K562 (cell line): ENCODE results near the gene TUFM. TPM values are rescaled to one million over a fixed set of nuclear protein-coding genes. Genes with fewer than 3 reads are reported as not detected.

Experiments used
- ATAC-seq: fragments of 200-7000 bp; cut with Tn5 transposase; 3 replicates; pipeline ENCODE4 v1.9.1; 2020; ENCODE audit warnings: moderate library complexity
- BruUV-seq: library from RNA; stranded (reverse); fragments of 400-500 nt; replicated peaks from 2 replicates; lab custom pipeline; 2021; lab: Mats Ljungman, UMichigan
- CTCF ChIA-PET: fragments of 300-600 bp; formaldehyde crosslinking; extraction: SDS; loops from one replicate; lab custom pipeline; 2021; ENCODE audit warnings: low intra/inter-chr PET ratio; lab: Yijun Ruan, JAX
- POLR2A ChIA-PET: fragments of 300-600, 350-650 bp; sonication (Branson Sonifier 250); formaldehyde crosslinking; extraction: SDS; loops from one replicate; lab custom pipeline; 2021; ENCODE audit warnings: antibody characterized with exemption, inconsistent platforms; lab: Yijun Ruan, JAX
- DNase-seq, 4 experiments: peaks; one replicate each; pipeline versions ENCODE4 v3.0.0 to v3.0.0-alpha.2; 2011 to 2018; ENCODE audit warnings: low spot score in 3 of 4, mixed read lengths in 3 of 4; ENCODE audit errors: extremely low read depth in 1 of 4
- FAIRE-seq: peaks from 2 replicates; lab custom pipeline; 2011; peaks lifted over from hg19 to GRCh38; lab: Jason Lieb, UNC
- H2AFZ ChIP-seq: 2 replicates; pipeline ENCODE4 v1.6.0; 2011; ENCODE audit warnings: low read depth, low read length, control low read depth, inconsistent platforms
- H3K27ac ChIP-seq: fragments of 200-600 bp; 3 replicates; pipeline ENCODE4 v1.8.0; 2011; ENCODE audit warnings: low read depth, mild to moderate bottlenecking, control low read depth, inconsistent platforms, low read length, moderate library complexity, mixed read lengths; ENCODE audit errors: extremely low read depth
- H3K27me3 ChIP-seq, 2 experiments: fragments of 300-600 bp in 1 of 2; 2 replicates in 1 of 2; 3 replicates in 1 of 2; pipeline versions ENCODE4 v1.6.0 to v1.8.0; 2011; ENCODE audit warnings: inconsistent platforms in 2 of 2, low read length in 2 of 2, mild to moderate bottlenecking in 1 of 2, mixed read lengths in 1 of 2, moderate library complexity in 1 of 2; ENCODE audit not compliant: control insufficient read depth in 2 of 2, insufficient read depth in 2 of 2
- H3K36me3 ChIP-seq: fragments of 300-600 bp; 3 replicates; pipeline ENCODE4 v1.8.0; 2011; ENCODE audit warnings: mild to moderate bottlenecking, low read length, inconsistent platforms; ENCODE audit not compliant: control insufficient read depth, insufficient read depth
- H3K4me1 ChIP-seq, 2 experiments: fragments of 200-600 bp in 1 of 2; replicated peaks in 1 of 2; 2 replicates in 1 of 2; 3 replicates in 1 of 2; pipeline versions ENCODE4 v1.5.1 to v1.8.0; 2011; ENCODE audit warnings: inconsistent platforms in 2 of 2, low read length in 2 of 2, mild to moderate bottlenecking in 1 of 2, mixed read lengths in 1 of 2, moderate library complexity in 1 of 2; ENCODE audit not compliant: control insufficient read depth in 2 of 2, insufficient read depth in 2 of 2
- H3K4me2 ChIP-seq: 2 replicates; pipeline ENCODE4 v1.6.1; 2011; ENCODE audit warnings: low read length, control low read depth, inconsistent platforms, mixed read lengths; ENCODE audit not compliant: insufficient read depth
- H3K4me3 ChIP-seq: fragments of 200-600 bp; sonication (generic), shearing (Covaris generic); 2 replicates; pipeline ENCODE4 v1.5.1; 2016; ENCODE audit warnings: control low read depth, inconsistent platforms
- H3K79me2 ChIP-seq: fragments of 200-600 bp; 3 replicates; pipeline ENCODE4 v1.8.0; 2011; ENCODE audit warnings: low read length, inconsistent platforms; ENCODE audit not compliant: control insufficient read depth, insufficient read depth
- H3K9ac ChIP-seq, 2 experiments: 2 replicates each; pipeline versions ENCODE4 v1.6.0 to v1.6.1; 2011; ENCODE audit warnings: low read depth in 2 of 2, low read length in 2 of 2, control low read depth in 1 of 2, inconsistent platforms in 1 of 2, mild to moderate bottlenecking in 1 of 2, mixed read lengths in 1 of 2; ENCODE audit not compliant: insufficient read depth in 1 of 2
- H3K9me1 ChIP-seq: one replicate; pipeline ENCODE4 v1.6.0; 2011; ENCODE audit warnings: inconsistent platforms, mild to moderate bottlenecking, low read length, moderate library complexity; ENCODE audit not compliant: control insufficient read depth, insufficient read depth
- H3K9me3 ChIP-seq: replicated peaks from 2 replicates; pipeline ENCODE4 v1.5.1; 2011; ENCODE audit warnings: low read depth, low read length, inconsistent platforms; ENCODE audit not compliant: control insufficient read depth, insufficient read depth
- H4K20me1 ChIP-seq: replicated peaks from 2 replicates; pipeline ENCODE4 v1.6.1; 2011; ENCODE audit warnings: low read length, inconsistent platforms, mixed read lengths; ENCODE audit not compliant: control insufficient read depth, insufficient read depth
- ATF1 ChIP-seq, 2 experiments: fragments of 450-650 bp in 1 of 2; IDR thresholded peaks; 2 replicates each; pipeline ENCODE4 v1.6.1; 2016; ENCODE audit warnings: missing compliant biosample characterization in 1 of 2, missing genetic modification characterization in 1 of 2
- CEBPG ChIP-seq, 3 experiments: fragments of 200-800 bp in 1 of 3; sonication (Bioruptor generic) in 1 of 3; sonication (generic) in 1 of 3; formaldehyde crosslinking in 1 of 3; IDR thresholded peaks in 2 of 3; conservative IDR thresholded peaks in 1 of 3; 2 replicates each; pipeline versions ENCODE4 v1.6.1 to v1.8.0; 2016 to 2022; ENCODE audit warnings: missing compliant biosample characterization in 2 of 3, missing genetic modification characterization in 2 of 3, mild to moderate bottlenecking in 1 of 3, missing genetic modification reagents in 1 of 3
- E2F4 ChIP-seq: sonication (generic); formaldehyde crosslinking; IDR thresholded peaks from 2 replicates; pipeline ENCODE4 v1.8.0; 2022; ENCODE audit warnings: mild to moderate bottlenecking, low read depth, missing genetic modification reagents
- HDAC1 ChIP-seq, 2 experiments: fragments of 450-650 bp; IDR thresholded peaks; 2 replicates each; pipeline ENCODE4 v1.6.1; 2016 to 2017; ENCODE audit warnings: inconsistent platforms in 1 of 2, mild to moderate bottlenecking in 1 of 2, moderate library complexity in 1 of 2
- IRF1 ChIP-seq: sonication (generic); formaldehyde crosslinking; IDR thresholded peaks from 2 replicates; pipeline ENCODE4 v1.8.0; 2022; ENCODE audit warnings: missing genetic modification reagents, mild to moderate bottlenecking, borderline replicate concordance
- KDM1A ChIP-seq, 2 experiments: fragments of 450-650 bp; IDR thresholded peaks; 2 replicates each; pipeline ENCODE4 v1.6.1; 2016; ENCODE audit warnings: mild to moderate bottlenecking in 2 of 2
- POLR2AphosphoS2 ChIP-seq: IDR thresholded peaks from 2 replicates; pipeline ENCODE4 v1.6.1; 2012; ENCODE audit warnings: low read length, improper control_type of control experiment
- SAFB ChIP-seq: fragments of 200-400 bp; formaldehyde crosslinking; IDR thresholded peaks from 2 replicates; pipeline ENCODE4 v1.6.1; 2017; ENCODE audit warnings: low read depth, low read length, borderline replicate concordance
- SAP30 ChIP-seq: fragments of 200-600 bp; sonication (generic); IDR thresholded peaks from 2 replicates; pipeline ENCODE4 v1.6.1; 2012; ENCODE audit warnings: borderline replicate concordance, low read depth, mild to moderate bottlenecking, moderate library complexity, low read length, control low read depth, inconsistent platforms; ENCODE audit not compliant: insufficient read depth, poor library complexity, severe bottlenecking
- TBP ChIP-seq: optimal IDR thresholded peaks from 2 replicates; pipeline ENCODE3; 2011; ENCODE audit warnings: low read depth, low read length, improper control_type of control experiment
- TCF7 ChIP-seq: sonication (generic); IDR thresholded peaks from 2 replicates; pipeline ENCODE4 v1.6.1; 2016; ENCODE audit warnings: antibody characterized with exemption, borderline replicate concordance
- TOE1 ChIP-seq, 2 experiments: fragments of 450-650 bp in 1 of 2; sonication (generic) in 1 of 2; formaldehyde crosslinking in 1 of 2; IDR thresholded peaks; 2 replicates each; pipeline versions ENCODE4 v1.7.1 to v1.8.0; 2016 to 2022; ENCODE audit warnings: borderline replicate concordance in 2 of 2, mild to moderate bottlenecking in 2 of 2, antibody characterized with exemption in 1 of 2, inconsistent platforms in 1 of 2, low read depth in 1 of 2, missing genetic modification reagents in 1 of 2, moderate library complexity in 1 of 2
- ZNF197 ChIP-seq: fragments of 200-800 bp; sonication (Bioruptor generic); IDR thresholded peaks from 2 replicates; pipeline ENCODE4 v1.6.1; 2016; ENCODE audit warnings: low read depth, missing genetic modification characterization, missing compliant biosample characterization
- ZNF212 ChIP-seq: fragments of 450-650 bp; formaldehyde crosslinking; IDR thresholded peaks from 2 replicates; pipeline ENCODE4 v1.4.0; 2020; ENCODE audit warnings: mild to moderate bottlenecking
- WGBS: fragments of 100-300 bp; shearing (Covaris generic); methylation state at CpG from one replicate; pipeline ENCODE4 v1.1.6; 2016; ENCODE audit warnings: low coverage, mixed read lengths; ENCODE audit not compliant: insufficient coverage; ENCODE audit errors: missing lambda C conversion rate; 5-methylcytosine and 5-hydroxymethylcytosine counted together
- in situ Hi-C: fragments of 300-500 bp; cut with MboI; formaldehyde crosslinking; loops from 4 replicates; pipeline ENCODE4 v1.15.0; 2018; ENCODE audit warnings: inconsistent platforms, mixed read lengths
- intact Hi-C: fragments of 100-400 bp; cut with micrococcal nuclease; formaldehyde crosslinking; loops from 2 replicates; pipeline ENCODE4 v1.14.2; 2022
- polyA plus RNA-seq, 8 experiments: library from polyadenylated mRNA; depleted of rRNA in 4 of 8; stranded (reverse) in 5 of 8; unstranded in 3 of 8; fragments of >200 nt; fragmentation: Nextera tagmentation in 2 of 8; fragmentation: Illumina TruSeq in 1 of 8; extraction: Ambion mirVana in 2 of 8; extraction: Trizol in 1 of 8; gene quantifications; 2 replicates each; pipeline versions ENCODE4 v1.2.1 to v1.2.3, GENCODE V29; 2011 to 2014; ENCODE audit warnings: inconsistent platforms in 1 of 8, missing spikeins in 1 of 8
- total RNA-seq, 7 experiments: library from RNA; depleted of rRNA in 6 of 7; stranded (reverse); fragments of >200 nt in 6 of 7; fragmentation: Illumina TruSeq in 2 of 7; extraction: Trizol in 2 of 7; gene quantifications; 2 replicates each; pipeline versions ENCODE4 v1.2.1 to v1.2.3, GENCODE V29; 2011 to 2021; ENCODE audit warnings: low replicate concordance in 1 of 7
- TF ChIP-seq, protein P1 (sequence below), 3 experiments: fragments of 200-800 bp in 1 of 3; sonication (Bioruptor generic) in 1 of 3; sonication (generic) in 1 of 3; formaldehyde crosslinking in 1 of 3; IDR thresholded peaks; 2 replicates each; pipeline versions ENCODE4 v1.6.1 to v1.8.0; 2016 to 2022; ENCODE audit warnings: mild to moderate bottlenecking in 2 of 3, missing compliant biosample characterization in 2 of 3, missing genetic modification characterization in 2 of 3, missing genetic modification reagents in 1 of 3

TUFM gene
- total and polyA plus RNA-seq, 9 of the 15 experiments (the other 6 are each of a cell fraction or from before 2014, with no cell fraction given) = 34.1 to 434 (median 256) TPM

- Histone ChIP-seq H3K9me1 (no peaks in the 10 kb centered on the region), H3K9me3 (no peaks in the 10 kb centered on the region), H3K36me3 (peaks cover 2% of the 10 kb centered on the region; the same call in 1 of the 3 replicates), H4K20me1 (no peaks in the 10 kb centered on the region), H3K4me1 (peaks cover 11 to 67% of the 10 kb centered on the region in 2 experiments; a peak in 4 of 5 replicates), H2AFZ (peak overlapping the region; percentile 93), H3K4me2 (peak overlapping the region; percentile 84), H3K27me3 (no peaks in the 10 kb centered on the region), H3K79me2 (peaks cover 9% of the 10 kb centered on the region), H3K27ac (peak overlapping the region; percentile 61), H3K9ac (peak overlapping the region; percentile 70 to 92; a peak in 3 of 4 replicates), H3K4me3 (peak overlapping the region; percentile 82)
- 4% methylated on average over 28 of the region's 66 CpGs for WGBS
- POLR2A ChIA-PET = interaction anchor here (0.6 to 2.1 kb wide), 6 partner anchors 8 to 64 kb away, joined by 3 to 10 read pairs (median 4); partner anchors contain the start of gene SH2B1
- CTCF ChIA-PET = no interaction called here
- intact Hi-C loops = loop anchor here (5.0 kb wide), 2 partner anchors 33 to 57 kb away; partner anchors contain the start of gene TUFM
- ATAC-seq (peak; percentile 97), FAIRE-seq (peak; percentile 85), DNase-seq (peak; percentile 95 to 99 (median 99))
- BruUV-seq = no TSS peak
- in situ Hi-C loops = no loop called here
- TF ChIP-seq TOE1 (IDR thresholded peaks at IDR 0.05; ENCODE audit: borderline replicate concordance) (peak; percentile 45; the same call in 1 of the 2 replicates), TOE1 (CRISPR knock-in tag; IDR thresholded peaks at IDR 0.05; ENCODE audit: borderline replicate concordance, low read depth) (0 out of 2 replicates have a peak, but pooled peaks have one; percentile 56), ATF1 (CRISPR knock-in tag; IDR thresholded peaks at IDR 0.05) (no peak), ATF1 (tag; IDR thresholded peaks at IDR 0.05) (peak; percentile 53), HDAC1 (IDR thresholded peaks at IDR 0.05) (peak in 1 of 2 experiments; percentile 47; a peak in 1 of 4 replicates), POLR2AphosphoS2 (peak; percentile 72; the same call in 1 of the 2 replicates), TBP (peak; percentile 22), ZNF197 (CRISPR knock-in tag) (0 out of 2 replicates have a peak, but pooled peaks have one; percentile 65), CEBPG (CRISPR knock-in tag; IDR thresholded peaks at IDR 0.05) (peak; percentile 63; the same call in 1 of the 2 replicates), CEBPG (tag; conservative IDR thresholded peaks at IDR 0.05 in 1 of 2, IDR thresholded peaks at IDR 0.05 in 1 of 2) (no peak), ZNF212 (no peak), SAFB (peak; percentile 47; the same call in 1 of the 2 replicates), IRF1 (CRISPR knock-in tag) (0 out of 2 replicates have a peak, but pooled peaks have one; percentile 70), KDM1A (IDR thresholded peaks at IDR 0.05) (0 out of 4 replicates have a peak, but pooled peaks of 1 of the 2 experiments have one; percentile 25), TCF7 (no peak), E2F4 (CRISPR knock-in tag) (peak; percentile 70), SAP30 (peak; percentile 57)
- TF ChIP-seq, protein P1, sequence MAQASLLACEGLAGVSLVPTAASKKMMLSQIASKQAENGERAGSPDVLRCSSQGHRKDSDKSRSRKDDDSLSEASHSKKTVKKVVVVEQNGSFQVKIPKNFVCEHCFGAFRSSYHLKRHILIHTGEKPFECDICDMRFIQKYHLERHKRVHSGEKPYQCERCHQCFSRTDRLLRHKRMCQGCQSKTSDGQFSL (CRISPR knock-in tag; IDR thresholded peaks at IDR 0.05) = peak; percentile 67
- TF ChIP-seq, protein P1 (tag; IDR thresholded peaks at IDR 0.05) = no peak
These were observed 33.9 kb upstream of the TUFM start for GRCh38 chr16:28879841-28880588.
